Activated naive CD8-positive, alpha-beta T cell (primary cell): ENCODE results near the gene IGF2BP3.

Experiments used
- H3K27ac Mint-ChIP-seq: one replicate; pipeline ENCODE4 v1.8.0; 2021; ENCODE audit warnings: mixed read lengths
- H3K27me3 Mint-ChIP-seq: one replicate; pipeline ENCODE4 v1.8.0; 2021; ENCODE audit warnings: mixed read lengths
- H3K36me3 Mint-ChIP-seq: one replicate; pipeline ENCODE4 v1.8.0; 2021; ENCODE audit warnings: mixed read lengths
- H3K4me1 Mint-ChIP-seq: one replicate; pipeline ENCODE4 v1.8.0; 2021; ENCODE audit warnings: low read depth, mixed read lengths
- H3K4me3 Mint-ChIP-seq: one replicate; pipeline ENCODE4 v1.8.0; 2021; ENCODE audit warnings: mild to moderate bottlenecking, mixed read lengths
- H3K9me3 Mint-ChIP-seq: one replicate; pipeline ENCODE4 v1.8.0; 2021; ENCODE audit warnings: low read depth, mixed read lengths

The IGF2BP3 gene

DNA sequence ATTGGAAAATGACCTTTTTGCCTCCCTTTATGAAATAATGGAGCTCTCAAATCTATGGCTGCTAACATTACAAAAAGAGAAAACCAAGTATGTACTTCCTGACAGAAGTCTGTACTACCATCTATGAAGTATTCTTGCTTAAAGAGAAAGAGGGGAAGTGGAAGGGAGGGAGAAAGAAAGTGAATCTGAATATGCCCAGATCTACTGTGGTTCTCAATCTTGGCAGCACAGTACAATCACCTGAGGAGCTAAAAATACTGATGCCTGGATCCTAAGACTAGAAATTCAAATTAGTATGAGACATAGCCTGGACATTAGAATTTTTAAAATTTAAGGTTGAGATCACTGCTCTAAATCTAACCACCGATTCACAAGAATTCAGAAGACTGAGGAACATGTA lies 85.2 kb downstream of the IGF2BP3 start:
- Mint-ChIP-seq H3K9me3 (no peaks in the 10 kb centered on the region), H3K4me3 (no peak overlapping the region), H3K27me3 (no peaks in the 10 kb centered on the region), H3K4me1 (peaks cover 10% of the 10 kb centered on the region), H3K36me3 (no peaks in the 10 kb centered on the region), H3K27ac (no peak overlapping the region)

DNA sequence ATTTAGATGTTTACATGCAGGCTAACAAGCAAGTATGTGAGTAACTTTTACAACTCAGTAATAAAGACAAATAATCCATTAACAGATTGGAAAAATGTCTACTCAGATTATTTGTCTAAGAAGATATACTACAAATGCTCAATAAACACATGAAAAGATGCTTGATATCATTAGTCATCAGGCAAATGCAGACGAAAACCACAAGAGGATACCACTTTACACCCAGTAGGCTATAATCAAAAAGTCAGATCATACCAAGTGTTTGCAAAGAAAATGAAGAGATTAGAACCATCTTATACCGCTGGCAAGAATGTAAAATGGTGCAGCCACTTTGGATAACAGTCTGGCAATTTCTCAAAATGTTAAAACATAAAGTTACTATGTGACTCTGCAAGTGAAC lies 87.1 kb downstream of the IGF2BP3 start:
- Mint-ChIP-seq H3K9me3 (no peaks in the 10 kb centered on the region), H3K36me3 (no peaks in the 10 kb centered on the region), H3K4me1 (peaks cover 12% of the 10 kb centered on the region), H3K27ac (no peak overlapping the region), H3K4me3 (no peak overlapping the region), H3K27me3 (no peaks in the 10 kb centered on the region)

DNA sequence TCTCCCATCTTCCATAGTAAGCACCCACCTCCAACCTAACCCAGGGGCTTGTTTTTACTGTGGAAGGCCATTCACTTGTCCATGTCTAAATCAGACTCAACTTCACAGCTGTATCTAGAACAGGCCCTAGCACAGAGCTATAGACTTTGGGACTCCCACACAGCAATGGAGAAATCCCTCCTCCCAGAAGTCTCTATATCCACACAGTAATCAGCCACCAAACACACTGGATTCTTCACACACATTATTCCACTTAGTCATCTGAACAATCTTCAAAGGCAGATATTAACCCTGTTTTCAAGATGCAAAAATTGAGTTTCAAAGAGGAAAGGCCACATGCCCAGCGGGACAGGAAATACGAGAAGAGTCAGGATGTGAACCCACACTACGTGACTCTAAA lies 89.3 kb downstream of the IGF2BP3 start:
- Mint-ChIP-seq H3K4me3 (no peak overlapping the region), H3K9me3 (no peaks in the 10 kb centered on the region), H3K36me3 (peaks cover under 1% of the 10 kb centered on the region), H3K27me3 (no peaks in the 10 kb centered on the region), H3K27ac (no peak overlapping the region), H3K4me1 (peaks cover 27% of the 10 kb centered on the region)

DNA sequence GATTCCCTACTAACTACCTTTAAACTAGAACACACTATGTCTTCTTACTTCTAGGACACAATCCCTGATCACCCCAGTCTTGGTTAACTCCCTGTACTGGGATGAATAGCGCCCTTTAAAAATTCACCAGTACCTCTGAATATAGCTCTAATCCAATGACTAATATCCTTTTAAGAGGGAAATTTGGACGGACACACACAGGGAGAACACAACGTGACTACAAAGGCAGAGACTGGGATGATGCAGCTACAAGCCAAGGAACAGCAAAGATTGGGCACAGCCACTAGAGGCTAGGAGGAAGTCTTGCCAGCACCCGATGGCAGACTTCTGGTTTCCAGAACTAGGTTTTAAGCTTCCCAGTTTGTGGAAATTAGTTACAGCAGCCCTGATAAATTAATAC lies 89.7 kb downstream of the IGF2BP3 start:
- H3K27me3 Mint-ChIP-seq: no peaks in the 10 kb centered on the region
- H3K27ac Mint-ChIP-seq: no peak overlapping the region
- no peaks in the 10 kb centered on the region for H3K9me3 Mint-ChIP-seq
- peaks cover 29% of the 10 kb centered on the region for H3K4me1 Mint-ChIP-seq
- no peak overlapping the region for H3K4me3 Mint-ChIP-seq
- H3K36me3 Mint-ChIP-seq: peaks cover 2% of the 10 kb centered on the region

DNA sequence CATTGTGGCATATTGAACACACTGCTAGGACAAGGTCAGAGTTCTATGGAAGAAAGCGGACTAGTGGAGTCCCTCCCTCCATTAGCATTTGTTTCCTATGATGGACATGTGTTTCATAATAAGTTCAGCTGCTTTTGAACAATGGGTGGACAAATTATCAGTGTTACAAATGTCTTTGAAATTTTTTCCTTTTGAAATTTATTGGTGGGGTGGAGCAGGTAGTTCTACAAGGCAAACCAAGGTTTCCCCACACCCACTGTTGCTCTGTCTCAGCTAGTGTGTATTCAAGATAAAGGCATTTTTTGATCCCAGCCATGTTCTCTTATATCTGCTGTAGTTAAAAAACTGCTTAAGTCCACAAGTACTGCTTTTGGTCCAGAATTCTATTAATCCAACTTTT lies 91.3 kb downstream of the IGF2BP3 start:
- Mint-ChIP-seq H3K4me3 (no peak overlapping the region), H3K27me3 (no peaks in the 10 kb centered on the region), H3K9me3 (no peaks in the 10 kb centered on the region), H3K27ac (no peak overlapping the region), H3K4me1 (peaks cover 33% of the 10 kb centered on the region), H3K36me3 (peaks cover 2% of the 10 kb centered on the region)

DNA sequence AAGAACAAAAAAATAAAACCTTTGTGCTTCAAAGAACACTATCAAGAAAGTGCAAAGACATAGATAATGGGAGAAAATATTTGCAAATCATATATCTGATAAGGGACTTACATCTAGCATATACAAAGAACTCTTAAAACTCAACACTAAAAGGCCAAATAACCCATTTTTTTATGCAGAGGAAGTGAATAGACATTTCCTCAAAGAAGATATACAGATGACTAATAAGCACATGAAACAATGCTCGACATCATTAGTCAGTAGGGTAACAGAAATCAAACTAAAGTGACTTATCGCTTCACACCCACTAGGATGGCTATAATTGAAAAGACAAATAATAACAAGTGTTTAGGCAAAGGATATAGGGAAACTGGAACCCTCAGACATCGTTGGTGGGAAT lies 93.2 kb downstream of the IGF2BP3 start:
- Mint-ChIP-seq H3K27ac (peak overlapping the region; percentile 90), H3K4me1 (peaks cover 51% of the 10 kb centered on the region), H3K4me3 (peak overlapping the region; percentile 58), H3K27me3 (no peaks in the 10 kb centered on the region), H3K9me3 (no peaks in the 10 kb centered on the region), H3K36me3 (peaks cover 2% of the 10 kb centered on the region)

DNA sequence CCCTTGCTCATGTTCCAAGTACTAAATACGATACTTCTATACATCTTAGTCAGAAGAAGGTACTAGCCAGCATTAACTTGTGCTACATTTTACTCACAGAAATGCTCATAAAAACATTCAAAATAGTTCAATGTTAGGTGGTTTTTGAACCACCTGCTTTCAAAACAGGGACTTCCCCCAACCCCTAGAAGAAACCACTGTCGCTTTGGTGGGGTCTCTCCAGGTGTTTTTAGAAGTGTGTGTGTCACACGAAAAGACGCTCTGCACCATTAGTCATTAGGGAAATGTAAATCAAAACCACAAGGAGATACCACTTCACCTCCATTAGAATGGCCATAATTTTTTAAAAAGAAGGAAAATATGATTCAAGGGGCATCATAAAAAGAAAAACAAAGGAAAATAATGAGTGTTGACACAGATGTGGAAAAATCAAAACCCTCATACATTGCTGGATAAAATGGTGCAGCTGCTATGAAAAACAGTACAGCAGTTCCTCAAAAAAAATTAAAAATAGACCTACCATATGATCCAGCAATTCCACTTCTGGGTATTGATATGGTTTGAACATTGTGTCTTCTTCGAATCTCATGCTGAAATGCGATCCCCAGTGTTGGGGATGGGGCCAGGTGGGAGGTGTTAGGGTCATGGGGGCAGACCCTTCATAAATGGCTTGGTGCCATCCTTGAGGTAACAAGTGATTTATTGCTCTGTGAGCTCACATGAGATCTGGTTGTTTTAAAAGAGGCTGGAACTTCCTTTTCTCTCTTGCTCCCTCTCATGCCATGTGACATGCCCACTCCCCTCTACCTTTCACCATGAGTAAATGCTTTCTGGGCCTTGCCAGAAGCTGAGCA lies 96.9 kb downstream of the IGF2BP3 start:
- peak overlapping the region; percentile 96 for H3K27ac Mint-ChIP-seq
- H3K27me3 Mint-ChIP-seq: no peaks in the 10 kb centered on the region
- H3K36me3 Mint-ChIP-seq: peaks cover 2% of the 10 kb centered on the region
- H3K9me3 Mint-ChIP-seq: no peaks in the 10 kb centered on the region
- peaks cover 65% of the 10 kb centered on the region for H3K4me1 Mint-ChIP-seq
- peak overlapping the region; percentile 46 for H3K4me3 Mint-ChIP-seq

DNA sequence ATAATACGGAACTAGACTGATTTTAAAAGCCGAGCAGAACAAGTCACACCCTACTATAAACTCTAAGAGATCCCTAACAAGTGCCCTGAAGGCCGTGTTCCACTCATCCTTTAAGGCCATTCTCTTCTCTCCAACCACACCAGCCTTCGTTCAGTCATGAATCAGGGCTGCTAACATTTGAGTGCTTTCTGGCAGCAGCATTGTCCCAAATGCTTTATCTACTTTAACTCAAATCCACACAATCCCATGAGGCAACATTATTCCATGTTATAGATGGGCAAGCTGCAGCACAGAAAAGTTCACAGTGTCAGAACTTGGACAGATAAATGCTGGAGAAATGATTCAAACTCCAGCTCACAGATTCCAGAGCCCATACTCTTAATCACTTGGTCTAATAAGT lies 97.7 kb downstream of the IGF2BP3 start:
- Mint-ChIP-seq H3K27me3 (no peaks in the 10 kb centered on the region), H3K9me3 (no peaks in the 10 kb centered on the region), H3K36me3 (peaks cover 2% of the 10 kb centered on the region), H3K4me1 (peaks cover 69% of the 10 kb centered on the region), H3K4me3 (peak overlapping the region; percentile 46), H3K27ac (peak overlapping the region; percentile 96)

DNA sequence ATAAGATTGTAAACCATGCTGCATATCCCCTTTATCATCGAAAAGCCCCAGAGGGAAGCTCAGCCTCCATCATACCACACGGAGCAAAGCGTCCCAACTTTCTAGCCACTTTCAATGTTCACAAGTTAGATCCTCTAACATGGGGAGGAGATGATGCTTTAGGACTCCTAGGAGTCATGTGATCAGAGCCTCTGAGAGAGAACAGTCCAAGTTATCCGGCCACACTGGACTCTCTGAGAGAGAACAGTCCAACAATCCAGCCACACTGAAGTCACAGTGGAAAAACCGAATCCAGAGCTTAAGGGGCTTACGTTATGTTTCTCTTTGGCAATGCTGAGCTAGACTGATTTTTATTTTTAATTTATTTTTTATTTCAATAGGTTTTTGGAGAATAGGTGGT lies 98.6 kb downstream of the IGF2BP3 start:
- H3K4me1 Mint-ChIP-seq: peaks cover 64% of the 10 kb centered on the region
- H3K9me3 Mint-ChIP-seq: no peaks in the 10 kb centered on the region
- H3K27me3 Mint-ChIP-seq: no peaks in the 10 kb centered on the region
- H3K4me3 Mint-ChIP-seq: no peak overlapping the region
- no peak overlapping the region for H3K27ac Mint-ChIP-seq
- H3K36me3 Mint-ChIP-seq: peaks cover 2% of the 10 kb centered on the region

DNA sequence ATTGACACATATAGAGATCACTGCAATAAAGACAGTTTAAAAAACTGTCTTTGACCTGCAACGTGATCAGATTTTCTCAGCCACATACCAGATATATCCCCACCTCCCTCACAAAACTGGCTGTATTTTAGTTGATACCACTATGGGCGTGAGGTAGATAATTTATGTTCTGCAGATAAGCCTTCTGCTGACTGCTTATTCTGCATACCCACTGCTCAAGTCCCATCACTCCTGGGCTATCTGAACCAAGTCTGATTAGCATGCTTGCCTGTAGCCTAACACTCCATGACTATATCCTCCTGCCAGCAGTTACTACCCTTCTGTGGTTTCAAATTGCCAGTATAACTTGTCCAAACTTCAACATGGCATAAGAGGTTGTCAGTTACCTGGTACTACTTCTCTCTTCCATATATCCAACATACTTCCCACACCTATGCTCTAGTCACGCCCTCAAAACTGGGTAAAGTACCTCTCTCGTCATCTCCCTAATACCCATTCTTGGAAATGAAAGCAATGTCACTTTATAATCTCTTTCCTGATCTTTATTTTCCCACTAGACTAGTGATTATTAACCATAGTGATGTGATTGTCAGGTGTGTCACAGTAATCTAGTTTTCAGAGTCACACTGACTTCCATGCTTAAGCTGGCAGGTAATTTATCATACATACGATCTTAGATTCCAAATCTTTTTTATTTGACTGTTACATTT lies 100.4 kb downstream of the IGF2BP3 start:
- Mint-ChIP-seq H3K4me1 (peaks cover 56% of the 10 kb centered on the region), H3K27ac (peak overlapping the region; percentile 30), H3K36me3 (no peaks in the 10 kb centered on the region), H3K27me3 (no peaks in the 10 kb centered on the region), H3K4me3 (no peak overlapping the region), H3K9me3 (no peaks in the 10 kb centered on the region)

DNA sequence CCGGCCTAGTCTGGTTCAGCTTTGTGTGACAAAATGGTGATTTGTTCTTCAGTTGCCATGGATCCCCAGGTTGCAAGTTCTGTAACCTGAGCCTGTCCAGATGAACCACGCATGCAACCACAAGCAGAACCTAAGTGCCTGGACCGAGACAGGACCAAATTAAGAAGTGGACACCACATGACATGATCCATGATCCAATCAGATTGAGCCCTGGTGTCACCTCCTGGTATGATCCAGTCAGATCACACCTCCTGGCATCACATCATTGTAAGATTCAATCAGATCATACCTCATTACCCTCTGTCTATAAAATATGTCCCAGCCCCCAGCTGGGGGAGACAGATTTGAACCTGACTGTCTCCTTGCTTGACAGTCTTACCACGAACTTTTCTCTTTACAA lies 101.2 kb downstream of the IGF2BP3 start:
- Mint-ChIP-seq H3K9me3 (no peaks in the 10 kb centered on the region), H3K36me3 (no peaks in the 10 kb centered on the region), H3K4me1 (peaks cover 52% of the 10 kb centered on the region), H3K27me3 (no peaks in the 10 kb centered on the region), H3K27ac (no peak overlapping the region), H3K4me3 (no peak overlapping the region)

DNA sequence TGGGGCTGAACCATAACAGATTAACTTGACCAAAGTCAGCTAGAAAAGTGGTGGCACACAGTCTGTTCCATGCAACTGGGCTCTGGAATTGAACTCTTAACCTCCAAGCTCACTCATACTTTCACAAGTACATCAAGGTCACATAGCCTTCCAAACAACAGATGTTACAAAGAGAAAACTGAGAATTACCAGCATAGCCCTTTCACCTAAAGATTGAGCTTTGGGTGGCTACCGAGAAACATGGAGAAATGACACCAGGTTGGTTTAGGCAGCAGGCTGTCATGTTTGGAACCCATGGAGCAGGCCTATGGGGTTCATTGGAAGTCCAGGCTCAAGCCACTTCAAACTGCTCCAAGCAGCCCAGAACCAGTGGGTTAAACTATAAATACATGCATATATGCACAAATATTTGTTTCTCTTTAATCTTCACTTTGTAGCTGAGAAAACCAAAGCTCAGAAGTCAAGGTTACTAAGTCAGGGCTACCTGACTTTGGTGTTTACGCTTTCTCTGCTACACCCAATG lies 112.1 kb downstream of the IGF2BP3 start:
- Mint-ChIP-seq H3K27me3 (peaks cover 8% of the 10 kb centered on the region), H3K27ac (no peak overlapping the region), H3K36me3 (no peaks in the 10 kb centered on the region), H3K4me1 (peaks cover 22% of the 10 kb centered on the region), H3K9me3 (no peaks in the 10 kb centered on the region), H3K4me3 (no peak overlapping the region)

DNA sequence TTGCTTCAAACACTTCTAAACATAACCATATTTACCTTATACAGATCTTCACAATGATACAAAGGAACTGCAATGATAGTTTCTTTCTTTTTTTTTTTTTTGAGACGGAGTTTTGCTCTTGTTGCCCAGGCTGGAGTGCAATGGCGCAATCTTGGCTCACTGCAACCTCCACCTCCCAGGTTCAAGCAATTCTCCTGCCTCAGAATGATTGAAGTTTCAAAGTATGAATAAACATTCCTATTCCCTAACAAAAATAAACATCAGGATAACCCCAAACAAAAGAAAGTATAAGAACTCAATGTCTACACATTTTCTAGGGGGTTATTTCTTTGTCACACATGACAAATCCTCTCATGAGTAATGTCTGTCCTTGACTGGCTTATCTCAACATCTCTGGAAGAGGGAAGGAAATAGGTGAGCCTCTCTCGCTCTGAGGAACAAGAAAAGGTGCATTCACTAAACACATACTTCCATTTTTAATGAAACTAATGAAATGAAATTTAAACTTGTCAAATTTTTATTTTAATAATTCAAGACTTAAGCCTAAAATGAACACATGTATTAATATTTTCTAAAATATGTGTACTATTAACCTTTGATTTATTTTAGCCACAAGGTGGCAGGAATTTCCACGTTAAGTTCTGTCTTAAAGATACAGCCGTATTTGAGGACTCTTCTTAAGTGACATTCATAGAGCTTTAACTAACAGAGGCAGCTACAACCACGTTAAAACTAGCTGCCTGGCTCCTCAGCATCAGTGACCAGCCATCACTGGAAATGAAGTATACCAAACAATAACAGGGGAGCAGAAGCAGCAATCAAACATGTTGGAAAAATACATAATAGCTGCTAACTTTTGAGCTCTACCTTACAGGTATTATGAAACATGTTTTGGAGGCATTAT lies 112.8 kb downstream of the IGF2BP3 start:
- Mint-ChIP-seq H3K27ac (no peak overlapping the region), H3K4me3 (no peak overlapping the region)

DNA sequence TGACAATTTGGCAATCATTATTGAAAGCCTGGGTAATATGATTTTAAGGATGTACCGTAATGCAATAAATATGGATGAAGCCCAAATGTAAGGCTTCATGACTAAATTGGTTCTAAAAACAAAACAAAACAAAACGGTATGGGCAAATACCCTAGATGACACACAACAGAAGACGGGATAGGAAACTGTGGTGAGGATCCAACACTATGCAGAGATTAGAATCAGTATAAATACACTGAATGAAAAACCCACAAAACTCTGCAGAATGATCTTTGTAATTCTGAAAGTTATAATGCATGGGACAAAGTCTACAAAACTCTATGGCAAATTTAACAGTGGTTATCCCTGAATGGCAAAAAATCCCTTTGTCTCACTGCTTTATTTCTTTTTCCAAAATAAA lies 113.6 kb downstream of the IGF2BP3 start:
- Mint-ChIP-seq H3K9me3 (no peaks in the 10 kb centered on the region), H3K4me3 (peak overlapping the region; percentile 2), H3K4me1 (peaks cover 25% of the 10 kb centered on the region), H3K36me3 (no peaks in the 10 kb centered on the region), H3K27ac (peak overlapping the region; percentile 25), H3K27me3 (peaks cover 8% of the 10 kb centered on the region)

More for the DNA sequence above, 112.8 kb downstream of the IGF2BP3 start:
- Mint-ChIP-seq H3K27me3 (peaks cover 8% of the 10 kb centered on the region), H3K4me1 (peaks cover 22% of the 10 kb centered on the region), H3K36me3 (no peaks in the 10 kb centered on the region), H3K9me3 (no peaks in the 10 kb centered on the region)
